ENCODE data around the gene MACF1.

DNA sequence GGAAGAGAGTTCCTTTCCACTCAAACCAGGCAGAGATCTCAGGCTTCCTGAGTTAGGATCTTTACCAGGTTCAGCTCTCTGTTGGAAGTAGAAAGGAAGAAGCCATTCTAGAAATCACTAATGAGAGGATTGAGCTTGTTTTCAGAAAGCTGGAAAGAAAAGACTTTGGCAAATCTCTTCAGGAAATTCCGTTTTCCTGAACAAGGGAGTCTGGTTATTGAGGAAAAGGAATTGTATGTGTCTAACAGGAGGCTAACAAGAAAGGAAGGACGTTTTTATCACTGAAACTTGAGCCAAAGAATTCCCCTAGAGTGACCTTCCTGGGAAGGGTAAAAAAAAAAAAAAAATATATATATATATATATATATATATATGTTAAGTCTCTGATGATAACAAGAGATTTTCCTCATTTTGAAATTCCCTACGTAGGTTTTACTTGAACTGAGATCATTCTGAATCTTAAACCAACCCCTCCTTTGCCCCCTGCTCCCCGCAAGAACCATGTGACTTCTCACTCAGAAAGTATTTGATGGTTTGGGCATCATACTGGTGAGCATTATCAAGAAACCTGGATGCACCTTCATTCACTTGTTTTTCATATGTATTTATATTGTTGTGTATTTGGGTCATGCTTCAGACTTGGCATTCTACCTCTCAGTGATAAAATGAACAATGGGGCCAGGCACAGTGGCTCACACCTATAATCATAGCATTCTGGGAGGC lies 188.5 kb downstream of the MACF1 start:
- no peak for TF ChIP-seq CTCF (IDR thresholded peaks at IDR 0.05)
- no peak for TF ChIP-seq POLR2AphosphoS5 (IDR thresholded peaks at IDR 0.05)
- TF ChIP-seq POLR2A (IDR thresholded peaks at IDR 0.05), result no peak

Data from breast epithelium (tissue), 3 donors.